ENCODE measurements around the gene LNX1.

DNA sequence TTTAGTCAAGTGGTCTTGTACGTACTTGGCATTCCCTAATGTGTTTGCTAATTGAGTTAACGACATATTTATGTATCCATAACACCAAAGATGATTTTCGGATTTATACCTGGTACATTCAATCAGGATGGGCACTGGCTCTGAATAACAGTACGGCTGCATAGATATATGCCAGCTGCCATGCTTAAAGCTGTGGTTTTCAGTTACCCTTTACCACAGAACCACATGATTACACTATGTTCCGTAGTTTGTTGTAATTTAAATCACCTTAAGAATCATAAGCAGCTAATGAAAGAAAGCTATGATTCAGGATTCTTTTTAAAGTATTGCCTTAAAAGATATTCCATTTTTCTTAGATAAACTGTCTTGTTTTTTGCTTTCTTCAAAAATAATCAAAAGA is 160.2 kb downstream of the LNX1 start:
- TF ChIP-seq, protein P1, sequence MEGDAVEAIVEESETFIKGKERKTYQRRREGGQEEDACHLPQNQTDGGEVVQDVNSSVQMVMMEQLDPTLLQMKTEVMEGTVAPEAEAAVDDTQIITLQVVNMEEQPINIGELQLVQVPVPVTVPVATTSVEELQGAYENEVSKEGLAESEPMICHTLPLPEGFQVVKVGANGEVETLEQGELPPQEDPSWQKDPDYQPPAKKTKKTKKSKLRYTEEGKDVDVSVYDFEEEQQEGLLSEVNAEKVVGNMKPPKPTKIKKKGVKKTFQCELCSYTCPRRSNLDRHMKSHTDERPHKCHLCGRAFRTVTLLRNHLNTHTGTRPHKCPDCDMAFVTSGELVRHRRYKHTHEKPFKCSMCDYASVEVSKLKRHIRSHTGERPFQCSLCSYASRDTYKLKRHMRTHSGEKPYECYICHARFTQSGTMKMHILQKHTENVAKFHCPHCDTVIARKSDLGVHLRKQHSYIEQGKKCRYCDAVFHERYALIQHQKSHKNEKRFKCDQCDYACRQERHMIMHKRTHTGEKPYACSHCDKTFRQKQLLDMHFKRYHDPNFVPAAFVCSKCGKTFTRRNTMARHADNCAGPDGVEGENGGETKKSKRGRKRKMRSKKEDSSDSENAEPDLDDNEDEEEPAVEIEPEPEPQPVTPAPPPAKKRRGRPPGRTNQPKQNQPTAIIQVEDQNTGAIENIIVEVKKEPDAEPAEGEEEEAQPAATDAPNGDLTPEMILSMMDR (optimal IDR thresholded peaks at IDR 0.05 in 1 of 3, IDR thresholded peaks at IDR 0.05 in 1 of 3, conservative IDR thresholded peaks at IDR 0.05 in 1 of 3; ENCODE audit: extremely low read depth in 1 of 3, insufficient read depth in 2 of 3, low read length in 3 of 3): no peak
- no peak for TF ChIP-seq EZH2 (IDR thresholded peaks at IDR 0.05; ENCODE audit: low read length)
